Fibroblast of villous mesenchyme (primary cell): ENCODE data around the gene HSD17B8. TPM values are rescaled to one million over a fixed set of nuclear protein-coding genes. Genes with fewer than 3 reads are reported as not detected.

Experiments
- DNase-seq: peaks from one replicate; pipeline ENCODE4 v3.0.0-alpha.2; 2010; ENCODE audit warnings: low read depth
- H3K4me3 ChIP-seq: 2 replicates; pipeline ENCODE4 v1.5.1; 2011; ENCODE audit warnings: low read depth, mild to moderate bottlenecking, low read length
- CTCF ChIP-seq: IDR thresholded peaks from 2 replicates; pipeline ENCODE4 v1.5.1; 2012; ENCODE audit warnings: low read depth, mild to moderate bottlenecking, low read length; ENCODE audit not compliant: insufficient read depth
- total RNA-seq: library from RNA; depleted of rRNA; stranded (reverse); fragments of >200 nt; gene quantifications from 2 replicates; pipeline ENCODE4 v1.2.3, GENCODE V29; 2012

The HSD17B8 gene
- total RNA-seq, 1 donor, result 4.7 TPM

- TF ChIP-seq CTCF, result no peak
- no peak overlapping the region for H3K4me3 ChIP-seq
- no peak for DNase-seq
These were observed 19.3 kb upstream of the HSD17B8 start for GRCh38 chr6:33185190-33185589.

GRCh38 chr6:33185654-33186187 is 18.7 kb upstream of the HSD17B8 start:
- TF ChIP-seq CTCF, result no peak
- no peak for DNase-seq
- no peak overlapping the region for H3K4me3 ChIP-seq

- no peak for DNase-seq
- TF ChIP-seq CTCF, result no peak
- no peak overlapping the region for H3K4me3 ChIP-seq
These were observed 16.6 kb upstream of the HSD17B8 start for GRCh38 chr6:33187809-33188208.

- DNase-seq, result no peak
- H3K4me3 ChIP-seq, result no peak overlapping the region
- no peak for TF ChIP-seq CTCF
These were observed 15.3 kb upstream of the HSD17B8 start for GRCh38 chr6:33189164-33189563.

GRCh38 chr6:33189625-33190448 is 14.6 kb upstream of the HSD17B8 start:
- TF ChIP-seq CTCF, result no peak

GRCh38 chr6:33190504-33191107 is 13.8 kb upstream of the HSD17B8 start:
- no peak overlapping the region for H3K4me3 ChIP-seq
- DNase-seq, result no peak
- no peak for TF ChIP-seq CTCF

More at GRCh38 chr6:33189625-33190448, 14.6 kb upstream of the HSD17B8 start:
- H3K4me3 ChIP-seq, result no peak overlapping the region
- no peak for DNase-seq
